Nephron progenitor cell (in vitro differentiated cells): ENCODE results near the gene CRTC1.

Experiments
- DNase-seq: peaks from one replicate; pipeline ENCODE4 v3.0.0; 2021
- H3K27ac Mint-ChIP-seq: 2 replicates; pipeline ENCODE4 v1.8.0; 2021; ENCODE audit warnings: mild to moderate bottlenecking, moderate library complexity, mixed read lengths
- H3K27me3 Mint-ChIP-seq: 2 replicates; pipeline ENCODE4 v1.8.0; 2021; ENCODE audit warnings: mild to moderate bottlenecking, low read depth, mixed read lengths; ENCODE audit not compliant: poor library complexity
- H3K36me3 Mint-ChIP-seq: 2 replicates; pipeline ENCODE4 v1.8.0; 2021; ENCODE audit warnings: low read depth, mixed read lengths
- H3K4me1 Mint-ChIP-seq: 2 replicates; pipeline ENCODE4 v1.8.0; 2021; ENCODE audit warnings: mixed read lengths
- H3K4me3 Mint-ChIP-seq: 2 replicates; pipeline ENCODE4 v1.8.0; 2021; ENCODE audit warnings: mild to moderate bottlenecking, moderate library complexity, mixed read lengths
- H3K9me3 Mint-ChIP-seq: 2 replicates; pipeline ENCODE4 v1.8.0; 2021; ENCODE audit warnings: mild to moderate bottlenecking, moderate library complexity, mixed read lengths
- CTCF ChIP-seq: fragments of 200-600 bp; sonication (generic); IDR thresholded peaks from 2 replicates; pipeline ENCODE4 v1.5.0; 2021; ENCODE audit warnings: antibody characterized with exemption

The CRTC1 gene

DNA sequence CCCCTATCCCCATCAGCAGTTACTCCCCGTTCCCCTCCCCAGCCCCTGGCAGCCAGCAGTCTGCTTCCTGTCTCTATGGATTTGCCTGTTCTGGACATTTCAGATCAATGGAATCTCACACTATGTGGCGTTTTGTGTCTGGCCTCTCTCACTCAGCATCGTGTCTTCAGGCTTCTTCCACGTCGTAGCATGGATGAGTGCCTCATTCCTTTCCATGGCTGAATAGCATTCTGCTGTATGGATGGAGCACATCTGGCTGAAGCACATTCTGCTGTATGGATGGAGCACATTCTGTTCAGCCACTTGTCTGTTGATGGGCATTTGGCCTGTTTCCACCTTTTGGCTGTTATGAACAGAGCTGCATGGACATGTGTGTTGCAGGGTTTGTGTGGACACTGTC is 29.5 kb downstream of the CRTC1 start:
- H3K27me3 Mint-ChIP-seq = no peaks in the 10 kb centered on the region
- H3K36me3 Mint-ChIP-seq = peaks cover 6% of the 10 kb centered on the region
- no peak for TF ChIP-seq CTCF
- H3K4me3 Mint-ChIP-seq = no peak overlapping the region
- no peak overlapping the region for H3K27ac Mint-ChIP-seq
- H3K9me3 Mint-ChIP-seq = no peaks in the 10 kb centered on the region
- H3K4me1 Mint-ChIP-seq = peaks cover 26% of the 10 kb centered on the region
- DNase-seq = no peak

DNA sequence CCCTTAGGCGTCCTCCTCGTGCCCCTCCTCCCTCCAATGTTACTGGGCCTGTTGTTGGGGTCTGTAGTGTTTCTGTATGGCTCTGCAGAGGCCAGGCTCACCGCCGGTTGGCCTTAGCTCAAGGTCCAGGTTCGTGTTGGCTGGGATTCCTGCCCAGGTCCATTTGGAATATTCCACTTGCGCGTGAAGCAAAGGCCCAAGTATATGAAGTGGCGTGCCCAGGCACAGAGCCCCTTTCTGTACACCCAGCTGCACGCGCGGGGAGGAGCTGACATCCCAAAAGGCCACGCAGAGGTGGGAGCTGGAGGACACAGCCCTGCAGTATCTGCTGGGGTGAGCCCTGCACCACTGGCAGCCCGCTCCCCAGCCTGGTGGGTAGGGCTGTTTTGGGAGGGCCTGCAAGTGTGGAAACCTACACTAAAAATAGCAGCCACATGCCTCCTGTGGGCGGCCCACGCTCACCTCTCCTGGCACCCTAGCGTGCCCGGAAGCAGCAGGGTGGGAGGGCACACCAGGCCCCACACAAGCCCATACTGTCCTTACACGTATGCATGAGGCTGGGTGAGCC is 30.2 kb downstream of the CRTC1 start:
- no peaks in the 10 kb centered on the region for H3K27me3 Mint-ChIP-seq
- no peak overlapping the region for H3K27ac Mint-ChIP-seq
- TF ChIP-seq CTCF = no peak
- peaks cover 9% of the 10 kb centered on the region for H3K36me3 Mint-ChIP-seq
- no peak for DNase-seq
- peaks cover 29% of the 10 kb centered on the region for H3K4me1 Mint-ChIP-seq
- H3K9me3 Mint-ChIP-seq = no peaks in the 10 kb centered on the region
- no peak overlapping the region for H3K4me3 Mint-ChIP-seq

DNA sequence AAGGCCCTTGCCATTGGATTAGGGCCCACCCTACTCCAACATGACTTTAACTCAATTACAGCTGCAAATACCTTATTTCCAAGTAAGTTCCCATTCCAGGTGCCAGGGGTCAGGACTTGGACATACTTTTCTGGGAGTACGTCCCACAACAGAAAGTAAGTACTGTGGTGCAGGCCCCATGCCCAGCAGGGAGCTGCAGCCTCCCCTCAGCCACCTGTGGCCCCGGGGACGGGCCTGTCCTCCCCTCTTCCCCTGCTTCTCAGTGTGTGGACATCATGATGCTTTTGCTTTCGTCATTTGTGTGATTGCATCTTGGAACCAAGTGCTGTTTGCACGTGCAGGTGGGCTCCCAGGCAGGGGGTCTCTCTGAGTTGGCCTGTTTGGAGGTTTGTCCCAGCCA is 31.9 kb downstream of the CRTC1 start:
- Mint-ChIP-seq H3K4me1 (peaks cover 33% of the 10 kb centered on the region), H3K9me3 (no peaks in the 10 kb centered on the region), H3K27ac (no peak overlapping the region), H3K36me3 (peaks cover 9% of the 10 kb centered on the region), H3K4me3 (no peak overlapping the region), H3K27me3 (no peaks in the 10 kb centered on the region)
- DNase-seq = no peak
- TF ChIP-seq CTCF = no peak

DNA sequence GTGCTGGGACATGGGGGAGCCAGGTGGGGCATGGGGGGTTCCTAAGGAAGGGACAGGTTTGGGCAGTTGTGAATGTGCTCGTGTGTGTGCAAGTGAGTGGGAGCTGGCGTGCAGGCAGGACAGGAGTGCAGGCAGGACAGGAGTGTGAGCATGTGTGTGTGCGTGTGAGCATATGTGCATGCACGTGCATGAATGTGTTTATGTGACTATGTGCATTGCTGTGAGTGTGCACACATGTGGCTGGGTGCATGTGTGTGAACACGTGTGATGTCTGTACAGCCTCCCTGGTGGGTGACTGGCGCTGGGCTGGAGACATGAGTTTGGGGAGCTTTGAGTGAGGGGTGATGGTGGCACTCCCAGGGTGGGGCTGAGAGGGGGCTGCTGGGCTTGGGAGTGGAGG is 33.4 kb downstream of the CRTC1 start:
- Mint-ChIP-seq H3K27ac (peak overlapping the region; percentile 59), H3K27me3 (no peaks in the 10 kb centered on the region), H3K9me3 (no peaks in the 10 kb centered on the region), H3K4me1 (peaks cover 38% of the 10 kb centered on the region), H3K4me3 (no peak overlapping the region), H3K36me3 (peaks cover 17% of the 10 kb centered on the region)
- DNase-seq = no peak
- TF ChIP-seq CTCF = no peak

DNA sequence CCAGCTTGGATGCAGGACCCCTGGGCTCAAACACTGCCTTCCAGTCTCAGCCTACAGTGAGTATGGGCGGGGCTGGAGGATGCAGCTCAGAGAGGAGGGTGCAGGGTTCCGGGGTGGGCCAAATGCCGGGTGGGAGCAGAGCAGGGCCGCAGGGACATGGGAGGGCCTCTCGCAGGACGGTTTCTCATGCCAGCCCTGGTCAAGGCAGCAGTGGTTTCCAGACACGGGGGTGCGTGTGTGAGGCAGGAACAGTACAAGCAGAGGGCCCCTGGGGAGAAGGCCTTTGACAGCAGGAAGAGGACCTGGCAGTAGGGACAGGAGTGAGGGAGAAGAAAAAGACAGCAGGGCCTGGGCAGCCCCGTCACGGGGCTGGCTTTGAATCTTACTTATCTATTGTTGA is 34.1 kb downstream of the CRTC1 start:
- H3K4me3 Mint-ChIP-seq = no peak overlapping the region
- H3K9me3 Mint-ChIP-seq = no peaks in the 10 kb centered on the region
- no peaks in the 10 kb centered on the region for H3K27me3 Mint-ChIP-seq
- H3K27ac Mint-ChIP-seq = peak overlapping the region; percentile 14
- no peak for TF ChIP-seq CTCF
- DNase-seq = no peak
- peaks cover 38% of the 10 kb centered on the region for H3K4me1 Mint-ChIP-seq
- peaks cover 24% of the 10 kb centered on the region for H3K36me3 Mint-ChIP-seq

DNA sequence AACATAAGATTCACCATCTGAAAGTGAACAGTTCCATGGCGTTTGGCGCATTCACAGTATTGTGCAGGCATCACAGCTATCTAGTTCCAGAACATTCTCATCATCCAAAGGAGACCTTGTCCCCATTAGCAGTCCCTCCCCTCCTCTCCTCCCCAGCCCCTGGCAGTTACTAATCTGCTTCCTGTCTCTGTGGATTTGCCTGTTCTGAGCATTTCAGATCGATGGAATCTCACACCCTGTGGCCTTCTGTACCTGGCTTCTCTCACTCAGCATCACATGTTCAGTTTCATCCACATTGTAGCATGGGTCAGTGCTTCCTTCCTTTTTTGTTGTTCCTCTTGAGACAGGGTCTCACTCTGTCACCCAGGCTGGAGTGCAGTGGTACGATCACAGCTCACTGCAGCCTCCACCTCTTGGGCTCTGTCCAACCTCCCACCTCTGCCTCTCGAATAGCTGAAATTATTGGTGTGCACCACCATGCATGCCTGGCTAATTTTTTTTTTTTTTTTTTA is 34.6 kb downstream of the CRTC1 start:
- DNase-seq = no peak
- no peak for TF ChIP-seq CTCF
- H3K9me3 Mint-ChIP-seq = no peaks in the 10 kb centered on the region
- peaks cover 27% of the 10 kb centered on the region for H3K36me3 Mint-ChIP-seq
- peaks cover 34% of the 10 kb centered on the region for H3K4me1 Mint-ChIP-seq
- no peak overlapping the region for H3K4me3 Mint-ChIP-seq
- H3K27me3 Mint-ChIP-seq = no peaks in the 10 kb centered on the region
- peak overlapping the region; percentile 14 for H3K27ac Mint-ChIP-seq
